Measurements from ENCODE around the gene CAPN6.
A peak's percentile ranks its signal among the peaks of the same experiment; 100 is the strongest.

CAPN6 gene, protein sequence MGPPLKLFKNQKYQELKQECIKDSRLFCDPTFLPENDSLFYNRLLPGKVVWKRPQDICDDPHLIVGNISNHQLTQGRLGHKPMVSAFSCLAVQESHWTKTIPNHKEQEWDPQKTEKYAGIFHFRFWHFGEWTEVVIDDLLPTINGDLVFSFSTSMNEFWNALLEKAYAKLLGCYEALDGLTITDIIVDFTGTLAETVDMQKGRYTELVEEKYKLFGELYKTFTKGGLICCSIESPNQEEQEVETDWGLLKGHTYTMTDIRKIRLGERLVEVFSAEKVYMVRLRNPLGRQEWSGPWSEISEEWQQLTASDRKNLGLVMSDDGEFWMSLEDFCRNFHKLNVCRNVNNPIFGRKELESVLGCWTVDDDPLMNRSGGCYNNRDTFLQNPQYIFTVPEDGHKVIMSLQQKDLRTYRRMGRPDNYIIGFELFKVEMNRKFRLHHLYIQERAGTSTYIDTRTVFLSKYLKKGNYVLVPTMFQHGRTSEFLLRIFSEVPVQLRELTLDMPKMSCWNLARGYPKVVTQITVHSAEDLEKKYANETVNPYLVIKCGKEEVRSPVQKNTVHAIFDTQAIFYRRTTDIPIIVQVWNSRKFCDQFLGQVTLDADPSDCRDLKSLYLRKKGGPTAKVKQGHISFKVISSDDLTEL

DNA sequence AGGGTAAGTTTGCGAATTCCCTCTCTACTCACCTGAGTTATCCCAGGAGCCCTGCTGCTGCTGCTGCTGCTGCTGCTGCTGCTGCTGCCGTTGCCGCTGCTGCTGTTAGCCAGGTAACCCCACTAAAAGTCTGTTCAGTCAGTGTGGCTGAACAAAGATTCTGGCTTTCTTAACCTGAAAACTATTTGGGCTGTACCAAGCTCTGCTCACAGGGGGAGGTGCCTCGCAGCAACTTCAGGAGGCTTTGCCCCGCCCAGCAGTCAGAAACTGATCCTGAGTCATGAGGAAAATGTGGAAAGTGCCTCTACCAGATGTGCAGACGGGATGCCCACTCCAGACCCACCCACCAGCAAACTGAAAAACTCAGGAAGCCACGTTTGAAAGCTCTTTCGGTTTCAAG lies at the start of gene CAPN6:
Gene CAPN6, minus strand, starts transcription at position 145 of the 400 bp plus-strand sequence. CDS start 6,547 bp downstream, outside the sequence.
- no peak for DNase-seq (ENCODE audit: low spot score)

DNA sequence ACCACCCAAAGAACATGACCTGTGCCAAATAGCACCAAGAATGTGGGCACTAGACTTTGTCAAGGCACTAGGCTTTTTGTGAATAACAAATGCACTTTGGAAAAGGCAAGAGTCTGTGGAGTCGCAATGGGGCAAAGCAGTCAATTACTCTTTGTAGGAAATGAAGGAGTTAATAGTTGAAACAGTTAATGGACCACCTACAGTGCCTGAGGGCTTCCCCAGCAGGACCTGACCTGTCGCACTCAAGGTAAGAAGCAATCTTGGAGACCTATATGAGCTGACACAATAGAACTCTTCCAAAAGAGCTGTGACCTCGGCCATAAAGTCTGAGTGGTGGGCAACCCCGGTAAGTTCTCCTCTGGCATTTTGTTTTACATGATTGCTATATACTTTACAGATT lies 49.2 kb upstream of the CAPN6 start:
- DNase-seq (ENCODE audit: low spot score), result no peak

DNA sequence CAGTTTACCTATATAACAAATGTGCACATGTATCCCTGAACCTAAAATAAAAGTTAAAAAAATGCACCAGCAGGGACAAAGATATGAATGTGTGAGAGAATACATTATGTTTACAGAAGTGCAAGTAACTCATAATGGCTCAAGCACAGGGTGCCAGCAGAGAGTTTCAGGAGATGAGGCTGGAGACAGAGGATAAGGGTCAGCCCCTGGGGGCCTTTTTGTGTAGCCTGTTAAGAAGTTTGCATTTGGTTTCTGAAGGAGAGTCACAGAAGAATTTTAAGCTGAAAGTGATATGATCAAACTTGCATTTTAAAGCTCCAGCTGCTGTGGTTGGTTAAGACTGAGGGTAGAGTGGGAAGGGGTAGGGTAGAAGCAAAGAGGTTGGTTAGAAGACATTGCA lies 48.6 kb upstream of the CAPN6 start:
- no peak for DNase-seq (ENCODE audit: low spot score)

DNA sequence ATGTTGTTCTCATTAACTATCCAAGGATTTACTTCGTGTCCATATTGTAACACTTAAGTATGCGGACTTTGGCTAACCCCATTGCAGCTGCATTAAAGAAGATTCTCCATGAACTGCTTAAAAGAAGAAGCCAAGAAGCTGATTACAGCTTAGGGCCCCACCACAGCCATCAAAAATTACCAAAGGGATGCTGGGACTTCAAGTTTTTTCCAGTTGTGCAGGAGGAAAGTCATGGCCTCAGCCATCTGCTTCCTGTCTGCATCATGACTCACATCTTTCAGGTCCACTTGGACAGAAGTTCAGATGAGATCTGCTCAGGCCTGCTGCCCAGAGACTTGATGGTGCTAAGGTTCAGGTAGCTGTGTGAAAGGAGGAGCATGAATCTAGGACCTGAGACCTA lies 38.8 kb upstream of the CAPN6 start:
- no peak for DNase-seq (ENCODE audit: low spot score)

DNA sequence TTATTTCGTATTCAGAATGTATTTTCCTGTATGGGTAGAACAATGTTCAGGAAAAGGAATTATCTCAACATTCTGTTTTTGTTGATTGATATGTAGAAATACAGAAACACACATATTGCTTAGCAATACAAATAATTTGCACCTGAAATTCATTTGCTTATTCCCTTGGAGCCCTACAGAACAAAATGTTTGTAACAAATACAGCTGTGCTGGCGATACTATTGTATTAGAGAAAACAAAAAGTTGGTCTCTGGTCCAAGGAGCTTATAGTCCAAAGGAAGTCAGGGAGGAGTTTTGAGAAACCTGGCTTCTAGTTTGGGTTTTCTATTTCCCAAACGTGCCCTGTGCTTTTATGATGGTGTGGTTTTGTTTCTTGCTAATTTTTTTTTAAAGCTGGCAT lies 37.8 kb upstream of the CAPN6 start:
- no peak for DNase-seq (ENCODE audit: low spot score)

DNA sequence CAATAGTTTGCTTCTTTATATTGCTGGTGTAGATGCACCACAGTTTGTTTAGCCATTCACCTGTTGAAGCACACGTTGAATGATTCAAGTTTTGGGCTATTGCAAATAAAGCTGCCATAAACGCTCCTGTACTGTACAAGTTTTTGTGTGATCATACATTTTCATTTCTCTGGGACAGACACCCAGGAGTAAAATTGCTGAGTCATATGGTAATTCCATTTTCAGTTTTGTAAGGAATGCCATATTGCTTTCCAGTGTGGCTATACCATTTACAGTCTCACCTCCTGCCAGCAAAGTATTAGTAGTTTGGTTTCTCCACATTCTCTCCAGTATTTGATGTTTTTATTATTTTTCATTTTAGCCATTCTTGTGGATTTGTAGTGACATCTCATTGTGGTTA lies 32.0 kb upstream of the CAPN6 start:
- DNase-seq (ENCODE audit: low spot score), result no peak

DNA sequence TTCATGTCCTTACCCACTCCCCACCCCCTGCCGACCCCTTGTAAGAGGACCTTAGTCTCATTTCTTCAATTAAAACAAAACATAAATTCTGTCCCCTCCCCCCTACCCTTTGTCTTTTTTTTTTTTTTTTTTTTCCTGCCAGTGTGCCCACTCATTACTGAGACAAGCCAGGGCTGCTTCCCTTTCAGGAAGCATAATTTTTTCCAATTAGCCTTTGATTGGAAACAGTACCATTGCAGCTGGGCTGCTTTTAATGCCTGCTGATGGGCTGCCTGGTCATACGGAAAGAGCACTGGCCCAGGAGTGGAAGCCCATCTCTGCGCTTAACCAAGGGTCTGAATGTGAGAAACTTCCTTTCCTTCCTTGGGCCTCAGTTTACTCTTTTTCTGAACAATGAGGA lies 18.6 kb upstream of the CAPN6 start:
- DNase-seq (ENCODE audit: low spot score), result no peak

DNA sequence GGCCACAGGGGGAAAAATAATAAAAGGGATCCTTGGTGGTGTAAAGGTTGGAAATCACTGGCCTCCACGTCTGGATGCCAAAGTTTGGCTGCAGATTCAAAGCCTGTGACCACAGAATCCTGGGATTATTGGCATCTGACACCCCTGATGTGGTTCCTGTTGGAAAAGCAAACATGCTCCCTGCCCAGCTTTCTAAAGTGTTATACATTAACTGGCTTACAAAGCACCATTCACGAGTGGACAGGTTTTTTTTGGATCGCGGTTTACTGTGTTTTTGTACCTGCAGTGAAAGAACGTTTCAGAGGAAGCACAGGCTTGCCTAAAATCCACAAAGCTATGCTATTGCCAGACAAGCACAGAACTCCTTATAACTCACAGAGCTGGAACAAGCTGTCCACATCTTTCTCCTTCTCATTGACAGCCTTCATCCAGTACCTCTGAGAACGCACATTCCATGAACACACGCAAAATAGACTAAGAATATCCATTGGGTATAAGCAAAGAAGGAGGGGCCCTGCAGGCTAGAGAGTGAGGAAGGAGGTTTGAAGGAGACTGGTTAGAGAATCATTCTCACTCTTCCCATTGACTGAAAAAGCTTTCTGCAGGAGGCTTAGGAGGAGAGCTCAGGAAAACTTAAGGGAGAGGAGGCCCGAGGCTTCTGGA lies 14.5 kb upstream of the CAPN6 start:
- no peak for DNase-seq (ENCODE audit: low spot score)

DNA sequence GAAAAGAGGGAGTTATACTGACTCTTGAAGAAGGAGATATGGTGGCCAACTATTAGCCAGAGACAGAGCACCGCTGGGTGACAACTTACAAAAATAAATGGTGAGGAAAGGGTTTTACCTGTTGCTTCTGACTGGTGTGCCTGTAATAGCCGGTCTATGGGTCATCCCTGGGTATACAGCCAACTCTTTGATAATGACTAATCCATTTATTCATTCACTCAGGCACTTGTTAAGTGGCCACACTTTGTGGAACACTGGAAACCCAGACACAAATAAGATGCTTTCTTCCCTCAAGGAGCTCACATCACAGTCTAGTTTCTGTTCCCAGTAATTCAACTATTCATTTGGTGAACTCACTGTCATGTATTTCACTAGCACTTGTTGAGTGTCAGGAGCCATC lies 13.2 kb upstream of the CAPN6 start:
- no peak for DNase-seq (ENCODE audit: low spot score)

DNA sequence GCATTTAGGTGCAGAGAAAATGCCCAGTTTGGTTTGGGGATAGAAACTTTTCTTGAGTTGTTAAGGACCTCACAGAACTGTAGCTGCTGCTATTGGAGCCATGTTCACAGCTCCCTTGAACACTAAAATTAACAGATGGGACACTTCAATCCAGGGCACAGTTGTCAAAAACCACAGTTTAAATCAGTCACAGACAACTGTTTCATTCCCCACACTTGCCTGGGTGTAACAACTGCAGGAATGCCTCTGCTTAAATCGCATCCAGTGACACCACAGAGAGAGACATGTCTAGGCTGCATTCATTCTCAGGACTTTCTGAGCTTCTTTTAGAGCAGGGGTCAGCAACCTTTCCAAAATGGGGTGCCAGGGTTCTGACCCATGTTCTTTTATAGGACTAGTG lies 12.7 kb upstream of the CAPN6 start:
- DNase-seq (ENCODE audit: low spot score), result no peak

DNA sequence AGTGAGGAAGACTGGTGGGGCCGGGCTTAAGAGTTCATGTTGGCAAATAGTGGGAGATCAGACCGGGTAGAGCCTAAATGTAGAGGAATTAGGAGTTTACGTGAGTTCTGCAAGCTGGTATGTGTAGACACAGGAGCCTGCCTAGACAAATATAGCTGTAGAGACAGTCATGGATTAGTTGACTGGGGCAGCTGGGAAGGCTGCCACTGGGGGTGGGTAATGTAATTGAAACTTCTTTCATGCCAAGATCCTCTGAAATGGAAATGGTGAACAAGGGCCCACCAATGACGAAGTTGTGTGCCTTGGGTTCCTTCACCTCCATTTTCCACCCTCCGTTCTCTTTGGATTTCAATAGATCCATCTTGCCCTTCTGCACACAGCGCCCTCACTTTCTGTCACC lies 11.9 kb upstream of the CAPN6 start:
- no peak for DNase-seq (ENCODE audit: low spot score)

DNA sequence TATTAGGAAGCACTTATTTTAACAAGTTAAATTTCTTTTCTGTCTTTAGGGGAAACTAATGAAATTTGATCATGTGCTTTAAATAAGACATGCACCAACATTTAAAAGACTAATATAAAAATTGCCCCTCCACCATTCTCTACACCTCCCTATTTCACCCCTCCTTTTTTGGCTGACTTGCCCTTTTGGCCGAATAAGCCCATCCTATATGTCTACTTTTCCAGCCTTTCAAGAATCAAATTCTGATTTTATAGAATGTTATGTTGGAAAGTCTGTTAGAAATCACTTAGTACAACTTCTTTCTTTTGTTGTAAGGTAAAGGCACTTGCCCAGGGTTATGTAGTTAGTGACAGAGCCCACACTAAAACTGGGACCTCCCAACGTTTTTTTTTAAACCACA lies 1.8 kb downstream of the CAPN6 start:
- DNase-seq (ENCODE audit: low spot score), result no peak

DNA sequence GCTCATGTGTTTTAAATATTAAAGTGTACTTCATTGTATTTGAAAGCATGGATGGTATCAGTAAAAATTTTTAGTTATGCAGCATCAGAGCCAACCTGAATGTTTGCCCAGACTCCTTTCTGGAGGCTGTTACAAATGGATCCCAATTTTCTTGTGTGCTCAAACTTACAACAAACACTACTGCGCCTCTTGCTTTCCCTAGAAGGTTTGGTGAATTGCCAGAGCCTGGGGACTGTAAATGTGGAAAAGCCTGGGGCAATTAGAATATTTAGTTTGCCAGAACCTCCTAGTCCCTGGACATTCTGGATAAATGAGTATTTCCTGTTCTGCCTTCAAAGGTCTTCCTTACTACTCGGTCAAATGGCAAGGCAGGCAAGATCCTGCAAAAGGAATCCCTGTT lies 4.8 kb downstream of the CAPN6 start:
- DNase-seq (ENCODE audit: low spot score), result no peak

DNA sequence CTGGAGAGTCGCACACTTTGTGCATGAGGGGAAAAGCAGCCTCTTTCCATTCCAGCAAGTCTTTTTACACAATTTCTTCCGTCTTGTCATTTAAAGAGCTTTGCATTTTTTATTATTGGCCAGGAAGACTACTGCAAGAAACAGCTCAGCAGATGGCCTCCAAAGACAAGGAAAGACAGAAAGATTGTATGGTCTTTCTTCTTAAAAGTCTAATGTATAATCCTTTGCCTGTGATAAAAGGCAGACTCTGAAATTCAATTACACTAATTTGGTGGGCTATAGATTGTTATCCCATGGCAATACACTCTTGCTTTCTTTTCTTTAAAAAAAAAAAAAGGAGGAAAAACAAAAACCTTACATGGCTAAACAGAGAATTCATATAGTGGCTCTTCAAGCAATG lies 5.9 kb downstream of the CAPN6 start:
- DNase-seq (ENCODE audit: low spot score), result no peak

DNA sequence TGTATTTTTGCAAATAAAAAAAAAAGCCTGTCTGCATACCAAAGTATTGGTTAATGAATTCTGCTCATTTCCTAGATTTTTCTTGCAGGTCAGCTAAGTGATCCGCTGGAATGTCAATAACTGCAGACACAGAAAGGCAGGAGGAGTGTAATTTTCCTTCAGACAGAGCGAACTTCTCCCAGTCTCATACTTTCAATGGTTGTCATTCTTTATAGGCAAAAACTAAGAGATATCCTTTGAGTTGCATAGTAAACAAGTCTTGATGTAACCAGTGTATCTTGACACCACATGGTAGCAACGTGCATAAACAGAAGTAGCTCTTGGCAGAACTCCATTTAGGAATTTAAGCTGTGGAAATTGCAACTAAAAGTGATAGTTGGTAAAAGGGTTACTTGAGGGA lies 8.2 kb downstream of the CAPN6 start:
- no peak for DNase-seq (ENCODE audit: low spot score)

DNA sequence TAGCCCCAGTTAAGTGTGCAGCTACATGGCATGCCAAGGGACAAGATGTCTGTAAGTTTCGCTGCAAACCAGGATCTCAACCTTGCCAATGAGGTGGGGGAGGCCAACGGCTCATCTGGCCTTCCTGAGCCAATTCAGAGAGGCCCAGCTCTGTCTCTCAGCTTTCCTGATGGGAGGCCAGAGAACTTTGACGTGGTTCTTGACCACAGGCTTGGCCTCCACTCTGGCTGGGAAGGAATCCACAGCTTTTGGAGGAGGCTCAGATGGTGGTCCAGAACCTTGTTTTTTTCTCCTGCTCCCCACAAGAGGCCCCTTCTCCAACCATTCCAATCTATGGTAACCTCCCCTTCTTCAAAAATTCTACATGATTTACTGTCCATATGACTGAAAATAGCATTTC lies 9.8 kb downstream of the CAPN6 start:
- DNase-seq (ENCODE audit: low spot score), result no peak

DNA sequence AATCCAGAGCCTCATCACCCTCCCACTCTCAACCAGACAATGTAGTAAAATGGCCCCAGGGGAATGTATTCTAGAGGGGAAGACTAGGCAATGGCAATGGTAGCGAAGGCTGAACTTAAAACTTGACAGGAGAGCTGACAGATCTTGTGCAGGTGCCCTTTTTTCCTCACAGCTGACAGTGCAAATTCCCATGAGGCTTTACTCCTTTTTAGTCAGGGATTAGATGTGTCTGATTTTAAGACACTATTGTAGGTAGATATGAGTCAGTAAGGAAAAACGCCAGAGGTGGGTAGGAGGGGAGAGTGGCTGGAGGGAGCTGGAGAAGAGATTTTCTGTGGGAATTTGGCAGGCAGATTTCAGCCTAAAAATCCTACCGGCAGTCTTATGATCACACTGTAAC lies 10.7 kb downstream of the CAPN6 start:
- no peak for DNase-seq (ENCODE audit: low spot score)

DNA sequence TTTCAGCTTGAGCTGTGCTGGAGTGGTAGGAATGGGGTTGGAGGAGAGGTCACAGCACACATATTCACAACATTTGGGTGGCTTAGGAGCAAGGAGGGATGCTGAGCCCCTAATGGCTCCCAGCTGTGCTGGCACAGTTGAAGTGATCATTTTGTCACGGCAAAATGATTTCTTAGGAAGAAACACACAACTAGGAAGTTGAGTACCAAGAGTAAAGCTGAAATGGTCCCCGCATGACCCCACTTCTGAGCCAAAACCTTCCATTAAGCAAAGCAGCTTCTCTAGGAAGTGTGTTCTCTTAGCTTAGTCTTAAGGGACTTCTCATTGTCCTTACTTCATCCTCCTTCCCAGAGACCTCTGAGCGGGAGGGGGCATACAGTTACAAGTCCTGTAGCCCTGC lies 12.6 kb downstream of the CAPN6 start:
- no peak for DNase-seq (ENCODE audit: low spot score)

DNA sequence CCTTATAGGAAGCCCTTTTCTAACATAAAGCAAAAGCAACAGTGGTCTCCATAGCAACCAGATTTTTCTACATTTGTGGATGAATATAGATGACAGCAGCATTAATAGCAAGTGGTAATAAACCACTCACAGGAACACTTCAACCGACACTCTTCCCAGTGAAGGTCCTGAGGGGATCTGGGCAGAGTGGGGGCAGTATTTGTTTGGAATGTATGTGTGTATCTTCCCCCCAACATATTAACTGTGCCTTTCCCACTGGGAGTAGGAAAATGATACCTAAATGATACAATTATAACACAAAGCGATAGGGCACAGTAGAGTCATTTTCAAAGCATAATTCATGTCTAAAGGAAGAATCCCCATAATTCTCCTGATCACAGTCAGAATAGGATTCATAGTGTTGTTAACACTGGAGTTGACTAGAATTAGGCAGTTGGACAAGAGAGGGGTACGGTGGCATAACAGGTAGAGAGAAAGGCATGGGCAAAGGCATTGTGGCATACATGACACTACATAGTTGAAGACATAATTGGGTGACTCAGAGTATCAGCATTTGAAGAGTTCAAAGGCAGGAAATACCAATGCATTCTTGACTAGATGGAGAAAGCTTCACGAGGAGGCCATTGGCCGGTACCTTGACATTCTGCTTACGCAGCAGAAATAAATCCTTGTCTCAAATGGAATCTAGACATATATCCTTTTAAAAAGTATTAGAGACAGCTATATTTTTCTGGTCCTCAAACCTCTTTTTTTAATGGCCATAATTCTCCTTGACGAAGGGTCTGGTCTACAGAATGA lies 15.2 kb downstream of the CAPN6 start:
- DNase-seq (ENCODE audit: low spot score), result no peak

DNA sequence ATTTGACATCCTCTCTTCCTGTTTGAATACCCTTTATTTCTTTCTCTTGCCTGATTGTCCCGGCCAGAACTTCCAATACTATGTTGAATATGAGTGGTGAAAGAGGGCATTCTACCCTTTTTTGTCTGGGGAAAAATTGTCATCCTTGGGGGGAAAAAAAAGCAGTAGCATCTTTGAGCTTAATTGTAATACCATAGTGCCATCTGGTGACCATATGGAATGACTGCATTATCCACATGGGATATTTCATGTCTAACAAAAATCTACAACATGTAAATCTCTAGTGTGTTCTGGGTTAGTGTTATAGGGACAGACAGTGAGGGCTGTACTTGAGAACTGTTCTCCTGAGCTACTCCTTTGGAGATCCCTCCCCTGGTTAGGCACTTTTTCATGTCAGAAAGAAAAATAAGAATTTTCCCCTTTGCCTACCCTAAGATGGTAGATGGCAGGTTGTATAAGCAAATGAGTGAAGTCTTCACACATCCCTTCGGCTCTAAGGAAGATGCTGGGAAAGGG lies 26.0 kb downstream of the CAPN6 start:
- DNase-seq (ENCODE audit: low spot score), result peak; percentile 71

DNA sequence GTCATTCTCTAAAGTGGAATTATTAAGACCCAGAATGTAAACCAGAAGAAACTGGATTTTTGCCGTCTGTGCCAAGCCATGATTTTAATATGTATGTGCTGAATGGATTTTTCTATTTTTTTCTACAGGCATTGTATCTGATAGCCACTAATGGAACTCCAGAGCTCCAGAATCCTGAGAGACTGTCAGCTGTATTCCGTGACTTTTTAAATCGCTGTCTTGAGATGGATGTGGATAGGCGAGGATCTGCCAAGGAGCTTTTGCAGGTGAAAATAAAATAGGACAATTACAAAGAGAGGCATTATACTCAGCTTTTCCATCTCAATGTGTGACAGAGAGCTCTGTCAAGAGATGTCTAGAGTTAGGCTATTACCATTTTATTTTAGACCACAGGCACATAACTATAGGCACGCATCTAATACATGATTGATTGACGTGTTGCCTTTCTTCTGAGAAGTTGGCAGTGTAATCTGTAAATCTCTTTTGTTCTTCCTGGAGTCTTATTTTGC lies 53.9 kb downstream of the CAPN6 start:
- DNase-seq (ENCODE audit: low spot score), result no peak

DNA sequence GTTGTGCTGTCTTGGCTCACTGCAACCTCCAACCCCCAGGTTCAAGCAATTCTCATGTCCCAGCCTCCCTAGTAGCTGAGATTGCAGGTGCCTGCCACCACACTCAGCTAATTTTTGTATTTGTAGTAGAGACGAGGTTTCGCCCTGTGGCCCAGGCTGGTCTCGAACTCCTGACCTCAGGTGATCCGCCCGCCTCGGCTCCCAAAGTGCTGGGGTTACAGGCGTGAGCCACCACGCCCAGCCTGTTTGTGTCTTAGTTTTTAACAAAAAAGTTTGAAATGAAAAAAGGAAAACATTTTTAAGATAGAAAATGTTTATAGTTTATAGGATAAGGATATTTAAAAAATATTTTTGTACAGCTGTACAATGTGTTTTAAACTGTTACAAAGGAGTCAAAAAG lies 62.4 kb downstream of the CAPN6 start:
- no peak for DNase-seq (ENCODE audit: low spot score)
